Left renal cortex interstitium (tissue), 4 donors: Measurements from ENCODE around the gene CHDH. TPM values are rescaled to one million over a fixed set of nuclear protein-coding genes. Genes with fewer than 3 reads are reported as not detected.

Experiments used
- DNase-seq, 4 donors: peaks; one replicate each; pipeline ENCODE4 v3.0.0-alpha.2; 2013; ENCODE audit warnings: low read depth in 4 of 4, low spot score in 2 of 4, missing footprints in 1 of 4
- polyA plus RNA-seq, 4 donors: library from polyadenylated mRNA; unstranded; fragments of 120-200 nt; gene quantifications; one replicate each; pipeline ENCODE4 v1.2.1, GENCODE V29; 2013; ENCODE audit not compliant: insufficient read length in 4 of 4

CHDH gene
- polyA plus RNA-seq, 4 donors: 7.2 to 10.7 (median 9.4) TPM

DNA sequence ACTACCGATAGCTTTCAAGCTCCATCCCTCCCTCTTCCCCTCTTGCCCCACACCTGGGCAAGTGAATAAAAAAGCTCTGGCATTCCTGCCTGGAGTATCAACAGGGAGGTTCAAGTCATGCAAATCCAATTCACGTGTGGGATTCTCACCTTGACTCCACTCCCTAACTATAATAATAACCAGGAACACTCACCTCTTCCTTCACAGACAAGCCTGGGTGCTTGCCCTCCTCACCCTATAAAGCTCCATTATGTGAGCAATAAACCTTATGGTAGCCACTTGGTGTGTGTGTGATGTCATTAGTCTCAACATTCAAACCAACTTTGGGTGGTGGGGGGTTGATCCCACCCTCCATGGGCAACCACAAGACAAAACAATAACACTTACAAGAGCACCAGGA is 16.6 kb downstream of the CHDH start:
- no peak for DNase-seq

GRCh38 chr3:53828581-53828980 is 17.6 kb downstream of the CHDH start:
- DNase-seq: no peak

DNA sequence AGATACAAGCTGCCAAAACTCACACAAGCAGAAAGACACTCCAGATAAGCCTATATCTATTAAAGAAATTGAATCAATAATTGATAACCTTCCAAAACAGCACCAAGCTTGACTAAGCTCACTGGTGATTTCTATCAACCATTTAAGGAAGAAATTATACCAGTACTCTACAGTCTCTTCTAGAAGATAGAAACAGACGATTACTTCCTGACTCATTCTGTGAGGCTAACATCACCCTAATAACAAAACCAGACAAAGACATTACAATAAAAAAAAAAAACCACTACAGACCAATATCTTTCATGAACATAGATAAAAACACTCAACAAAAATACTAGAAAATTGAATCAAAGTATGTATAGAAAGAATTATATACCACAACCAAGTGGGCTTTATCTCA is 20.2 kb downstream of the CHDH start:
- DNase-seq: no peak

- no peak for DNase-seq
Observed at GRCh38 chr3:53824795-53825194, 21.4 kb downstream of the CHDH start.

DNA sequence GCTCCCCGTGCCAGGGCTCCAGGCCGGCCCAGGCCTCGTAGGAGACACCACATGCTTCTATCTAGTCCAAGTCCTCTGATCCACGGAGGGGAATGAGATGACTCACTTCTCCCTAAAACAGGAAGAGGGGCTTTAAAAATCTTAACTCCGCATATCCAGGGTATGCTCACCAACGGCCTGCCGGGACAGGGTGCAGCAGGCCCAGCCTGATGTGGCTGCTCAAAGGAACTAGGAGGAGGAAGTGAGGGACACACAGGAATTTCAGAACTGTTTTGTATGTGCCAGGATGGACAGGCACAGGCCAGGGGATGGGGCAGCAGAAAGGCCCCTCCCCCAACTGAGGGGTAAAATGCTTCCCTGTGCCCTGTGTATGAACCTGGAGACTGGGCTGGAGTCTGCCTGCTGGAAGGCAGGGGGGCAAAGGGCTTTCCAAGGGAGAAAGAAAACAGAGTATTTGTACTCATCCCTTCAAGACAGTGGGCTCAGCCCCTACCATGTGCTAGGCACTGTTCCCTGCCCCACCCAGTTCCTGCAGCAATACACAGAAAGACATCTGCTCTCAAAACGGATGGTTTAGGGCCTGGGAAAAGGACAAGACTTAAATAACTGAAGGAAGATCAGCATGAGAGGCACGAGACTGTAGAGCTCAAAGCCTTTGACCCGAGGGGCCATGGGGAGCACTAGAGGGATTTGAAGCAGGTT is 22.1 kb downstream of the CHDH start:
- DNase-seq: no peak

DNA sequence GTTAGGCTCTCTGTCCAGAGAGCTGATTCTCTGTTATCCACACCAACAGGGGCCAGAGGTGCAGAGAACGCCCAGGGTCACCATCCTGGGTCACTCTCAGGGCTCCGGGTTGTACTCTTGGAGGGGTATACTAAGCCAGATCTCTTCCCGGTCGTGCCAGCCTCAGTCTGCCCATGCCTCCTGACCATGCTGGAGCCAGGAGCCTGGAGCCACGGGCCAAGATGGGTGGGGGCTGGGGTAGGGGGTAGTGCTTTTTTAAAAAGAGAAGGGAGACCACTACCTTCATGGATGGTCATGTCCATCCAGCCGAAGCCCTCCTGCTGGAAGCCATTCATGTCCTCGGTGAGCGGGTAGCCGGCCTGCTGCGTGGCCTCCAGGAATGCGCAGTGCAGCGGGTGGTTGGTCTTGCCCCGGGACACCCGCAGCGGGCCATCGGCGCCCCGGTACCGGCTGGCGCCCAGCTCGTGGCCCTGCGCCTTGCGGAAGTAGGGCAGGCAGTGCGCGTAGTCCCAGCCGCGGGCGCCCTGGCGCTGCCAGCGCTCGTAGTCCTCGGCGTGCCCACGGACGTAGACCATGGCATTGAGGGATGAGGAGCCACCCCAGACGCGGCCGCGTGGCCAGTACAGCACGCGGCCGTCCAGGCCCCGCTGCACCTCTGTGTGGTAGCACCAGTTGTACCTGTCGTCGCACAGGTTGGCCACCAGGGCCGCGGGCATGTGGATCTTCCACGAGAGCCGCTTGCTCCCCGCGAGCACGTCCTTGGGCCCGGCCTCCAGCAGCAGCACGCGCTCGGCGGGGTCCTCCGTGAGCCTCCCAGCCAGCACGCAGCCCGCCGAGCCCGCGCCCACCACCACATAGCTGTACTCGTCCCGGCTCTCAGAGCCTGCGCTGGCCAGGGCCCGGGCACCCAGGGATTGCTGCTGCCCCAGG is 22.9 kb downstream of the CHDH start:
- DNase-seq: no peak

DNA sequence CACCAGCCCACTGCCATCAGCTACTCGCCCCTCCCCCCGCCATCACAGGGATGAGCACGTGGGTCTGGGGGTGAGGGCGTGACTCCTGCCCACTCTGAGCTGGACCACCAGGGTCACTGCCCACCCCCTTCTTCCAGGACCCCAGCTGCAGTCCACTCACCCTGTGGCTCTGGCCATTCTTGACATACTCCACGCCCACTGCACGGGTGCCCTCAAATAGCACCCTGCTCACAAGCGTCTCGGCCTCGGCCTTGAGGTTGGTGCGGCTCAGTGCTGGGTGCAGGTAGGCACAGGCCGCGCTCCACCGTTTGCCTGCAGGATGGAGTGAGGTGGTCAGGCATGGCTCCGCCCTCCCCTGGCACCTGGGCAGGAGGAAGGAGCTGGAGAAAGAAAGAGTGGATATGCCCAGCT is 23.9 kb downstream of the CHDH start:
- DNase-seq: no peak

DNA sequence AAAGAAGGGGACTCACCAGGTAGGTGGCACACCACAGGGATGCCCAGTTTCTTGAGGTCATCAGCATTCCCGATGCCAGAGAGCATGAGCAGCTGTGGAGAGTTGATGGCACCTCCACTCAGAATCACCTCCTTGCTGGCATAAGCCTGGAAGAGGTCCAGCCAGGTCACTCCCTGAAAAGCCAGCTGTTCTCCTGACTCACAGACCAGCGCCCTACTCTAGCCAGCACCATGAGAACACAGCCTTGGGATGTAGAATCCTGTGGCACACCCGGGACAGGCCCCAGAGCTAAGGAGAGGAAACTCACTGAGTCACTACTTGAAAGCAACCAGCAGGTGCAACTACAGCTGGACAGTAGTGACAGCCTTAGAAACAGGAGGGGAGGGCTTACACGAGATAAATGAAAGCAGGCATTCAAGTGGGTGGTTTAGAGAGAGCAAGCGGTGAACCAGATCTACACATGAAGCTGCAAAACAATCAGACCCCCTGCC is 24.5 kb downstream of the CHDH start:
- no peak for DNase-seq

DNA sequence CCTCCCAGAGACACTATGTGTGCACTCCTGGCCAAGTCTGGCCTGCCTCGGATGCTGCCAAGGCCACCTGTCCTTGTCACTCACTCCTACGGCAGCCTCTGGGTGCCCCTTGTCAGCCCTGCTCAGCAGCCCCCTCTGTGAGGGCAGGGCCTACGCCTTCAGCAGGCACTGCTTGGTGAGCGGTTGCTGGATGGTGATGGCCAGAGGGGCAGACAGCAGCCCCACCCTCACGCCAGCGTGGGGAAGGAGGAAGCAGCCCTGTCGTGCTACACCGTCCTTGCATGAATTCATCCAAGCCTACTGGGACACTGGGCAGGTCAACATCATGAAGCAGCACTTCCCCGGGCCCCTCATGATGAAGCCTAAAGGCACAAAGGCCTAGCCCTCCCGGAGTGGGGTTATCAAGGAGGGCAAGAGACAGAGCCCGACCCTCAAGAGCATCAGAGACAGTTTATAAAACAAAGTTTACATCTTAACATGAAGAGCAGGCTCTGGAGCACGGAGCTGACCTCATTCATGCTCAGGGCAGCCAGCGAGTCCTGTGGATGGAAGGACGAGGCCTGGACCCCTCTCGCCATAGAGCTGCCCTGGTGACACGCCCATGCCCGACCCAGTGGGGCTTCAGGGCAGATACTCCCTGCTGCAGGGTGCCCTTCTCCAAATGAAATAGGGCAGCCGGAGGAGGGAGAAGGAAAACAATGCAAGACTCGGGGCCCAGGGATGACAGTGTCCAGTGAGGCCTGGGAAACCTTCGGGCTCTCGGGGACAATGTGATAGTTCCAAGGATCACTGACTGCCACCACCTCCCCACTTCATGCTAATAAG is 25.3 kb downstream of the CHDH start:
- no peak for DNase-seq

DNA sequence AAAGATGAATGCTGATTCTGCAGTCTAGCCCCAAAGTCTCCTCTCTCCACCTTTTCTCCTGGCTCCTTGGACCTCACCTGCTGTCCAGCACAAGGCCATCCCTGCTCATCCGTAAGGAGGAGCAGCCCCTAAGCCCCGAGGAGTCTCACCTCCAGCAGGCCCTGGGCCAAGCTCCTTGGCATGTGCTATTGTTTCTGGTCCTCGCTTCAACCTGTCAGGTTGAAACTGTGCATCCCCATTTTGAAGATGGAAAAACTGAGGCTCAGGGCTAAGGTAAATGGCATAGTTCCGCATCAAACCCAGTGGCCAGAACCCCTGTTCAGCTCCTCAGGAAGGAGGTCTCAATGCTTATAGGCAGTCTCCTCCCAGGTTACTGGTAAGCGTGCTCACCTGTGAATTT is 26.1 kb downstream of the CHDH start:
- DNase-seq: no peak

DNA sequence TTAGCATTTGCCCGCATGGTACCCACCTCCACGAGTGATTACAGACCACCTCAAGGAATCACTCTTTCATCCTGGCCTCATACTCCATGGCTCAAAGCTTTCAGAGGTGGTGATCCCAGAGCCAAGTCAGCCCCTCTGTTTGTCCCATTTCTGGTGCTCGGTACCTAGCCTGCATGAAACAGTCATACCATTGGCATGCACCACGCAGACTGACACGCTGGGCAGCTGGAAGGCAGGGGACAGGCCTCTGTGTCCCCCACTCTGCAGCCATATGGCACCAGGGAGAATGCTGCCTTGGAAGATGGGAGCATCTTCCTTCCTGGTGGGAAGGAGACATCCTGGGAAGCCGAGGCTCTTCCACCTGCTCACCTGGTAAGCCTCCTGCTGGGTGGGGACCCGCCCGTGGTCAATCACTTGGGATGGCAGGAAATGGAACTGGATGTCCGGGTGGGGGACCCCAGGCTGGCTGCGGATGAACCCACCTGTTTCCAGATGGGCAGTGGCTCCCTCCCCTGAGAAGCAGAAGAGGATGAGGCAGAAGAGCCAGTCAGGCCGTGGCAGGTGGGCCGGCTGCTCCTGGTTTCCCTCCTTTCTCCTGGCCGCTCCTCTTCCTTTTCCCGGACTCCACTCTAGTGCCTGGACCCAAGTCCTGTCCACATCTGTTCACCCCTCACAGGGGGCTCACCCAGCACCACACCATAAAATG is 26.9 kb downstream of the CHDH start:
- no peak for DNase-seq

- DNase-seq: no peak
Observed at GRCh38 chr3:53818221-53819162, 27.7 kb downstream of the CHDH start.

DNA sequence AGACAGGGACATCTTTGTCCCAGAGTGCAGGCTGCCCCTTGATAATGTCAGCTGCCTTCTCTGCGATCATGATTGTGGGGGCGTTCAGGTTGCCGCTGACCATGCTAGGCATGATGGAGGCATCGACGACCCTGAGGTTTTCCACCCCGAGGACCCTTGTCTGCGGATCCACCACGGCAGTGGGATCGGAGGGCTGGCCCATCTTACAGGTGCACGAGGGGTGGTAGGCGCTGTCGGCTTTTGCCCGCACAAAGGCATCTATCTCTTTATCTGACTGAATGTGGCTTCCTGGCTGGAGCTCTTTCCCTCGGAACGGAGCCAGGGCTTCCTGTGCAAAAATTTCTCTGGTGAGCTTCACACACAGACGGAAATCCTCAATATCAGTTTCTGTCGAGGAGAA is 28.4 kb downstream of the CHDH start:
- no peak for DNase-seq

DNA sequence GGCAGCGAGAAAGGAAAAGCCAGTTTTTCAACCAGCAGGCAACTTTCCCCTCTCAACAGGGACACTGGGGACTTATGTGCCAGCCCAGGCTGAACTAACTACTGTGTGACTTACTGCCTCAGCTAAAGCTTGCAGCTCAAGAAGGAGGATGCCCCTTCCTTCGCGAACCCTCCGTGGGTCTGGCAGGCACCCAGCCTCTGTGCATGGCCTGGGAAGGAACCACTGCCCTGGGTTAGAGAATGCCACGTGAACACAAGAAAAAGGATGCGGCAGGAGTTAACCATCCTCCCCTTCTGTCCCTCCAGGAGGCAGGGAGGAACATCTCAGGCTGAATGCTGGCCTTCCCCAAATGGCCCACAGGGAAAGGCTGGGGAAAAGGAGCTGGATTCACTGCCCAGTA is 29.0 kb downstream of the CHDH start:
- DNase-seq: no peak

GRCh38 chr3:53816425-53816824 is 29.8 kb downstream of the CHDH start:
- no peak for DNase-seq

- DNase-seq: no peak
Observed at GRCh38 chr3:53815651-53816050, 30.6 kb downstream of the CHDH start.

GRCh38 chr3:53815067-53815466 is 31.2 kb downstream of the CHDH start:
- DNase-seq: no peak

- no peak for DNase-seq
Observed at GRCh38 chr3:53813876-53814275, 32.3 kb downstream of the CHDH start.

GRCh38 chr3:53813229-53813628 is 33.0 kb downstream of the CHDH start:
- no peak for DNase-seq
